ENCODE data around the gene SNRK. TPM values are rescaled to one million over a fixed set of nuclear protein-coding genes. Genes with fewer than 3 reads are reported as not detected.

SNRK gene
- total RNA-seq, 1 experiment from 2014 or later = 53.3 TPM

- H3K4me1 ChIP-seq (ENCODE audit: insufficient read depth, low read length) = 0 out of 2 replicates have a peak, but pooled peaks cover 7% of the 10 kb centered on the region
- H3K79me2 ChIP-seq (ENCODE audit: low read length) = no peaks in the 10 kb centered on the region
- no peaks in the 10 kb centered on the region for H3K27me3 ChIP-seq (ENCODE audit: low read length)
- ChIA-PET POLR2A (ENCODE audit: unreplicated experiment) (no interaction called here), CTCF (no interaction called here)
- no peak overlapping the region for H3K9ac ChIP-seq (ENCODE audit: low read length)
- H3K4me2 ChIP-seq (ENCODE audit: low read length) = no peak overlapping the region
- TF ChIP-seq, protein P1, sequence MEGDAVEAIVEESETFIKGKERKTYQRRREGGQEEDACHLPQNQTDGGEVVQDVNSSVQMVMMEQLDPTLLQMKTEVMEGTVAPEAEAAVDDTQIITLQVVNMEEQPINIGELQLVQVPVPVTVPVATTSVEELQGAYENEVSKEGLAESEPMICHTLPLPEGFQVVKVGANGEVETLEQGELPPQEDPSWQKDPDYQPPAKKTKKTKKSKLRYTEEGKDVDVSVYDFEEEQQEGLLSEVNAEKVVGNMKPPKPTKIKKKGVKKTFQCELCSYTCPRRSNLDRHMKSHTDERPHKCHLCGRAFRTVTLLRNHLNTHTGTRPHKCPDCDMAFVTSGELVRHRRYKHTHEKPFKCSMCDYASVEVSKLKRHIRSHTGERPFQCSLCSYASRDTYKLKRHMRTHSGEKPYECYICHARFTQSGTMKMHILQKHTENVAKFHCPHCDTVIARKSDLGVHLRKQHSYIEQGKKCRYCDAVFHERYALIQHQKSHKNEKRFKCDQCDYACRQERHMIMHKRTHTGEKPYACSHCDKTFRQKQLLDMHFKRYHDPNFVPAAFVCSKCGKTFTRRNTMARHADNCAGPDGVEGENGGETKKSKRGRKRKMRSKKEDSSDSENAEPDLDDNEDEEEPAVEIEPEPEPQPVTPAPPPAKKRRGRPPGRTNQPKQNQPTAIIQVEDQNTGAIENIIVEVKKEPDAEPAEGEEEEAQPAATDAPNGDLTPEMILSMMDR (conservative IDR thresholded peaks at IDR 0.05; ENCODE audit: low read depth, low read length) = no peak
- no peak for TF ChIP-seq EZH2phosphoT487 (IDR thresholded peaks at IDR 0.05; ENCODE audit: borderline replicate concordance, low read length)
- no peak for TF ChIP-seq EZH2 (IDR thresholded peaks at IDR 0.05; ENCODE audit: low read length, unreplicated experiment)
- H3K27ac ChIP-seq (ENCODE audit: low read length) = no peak overlapping the region
- H3K4me3 ChIP-seq (ENCODE audit: low read length) = no peak overlapping the region
- ATAC-seq (no peak), DNase-seq (no peak)
- H3K9me3 ChIP-seq (ENCODE audit: low read length) = no peaks in the 10 kb centered on the region
- H3K9me2 ChIP-seq (replicated peaks; ENCODE audit: low read length) = no peaks in the 10 kb centered on the region
- no peaks in the 10 kb centered on the region for H3K36me3 ChIP-seq (ENCODE audit: low read depth, low read length)
- no peaks in the 10 kb centered on the region for H3F3A ChIP-seq (ENCODE audit: low read length, unreplicated experiment)
- no peak overlapping the region for H2AFZ ChIP-seq (ENCODE audit: low read length)
- BruUV-seq (replicated peaks) = no TSS peak
- intact Hi-C loops (cut with micrococcal nuclease) = no loop called here
- no peaks in the 10 kb centered on the region for H4K20me1 ChIP-seq (ENCODE audit: low read length)
Measured at GRCh38 chr3:43279532-43279931, 6.8 kb upstream of the SNRK start.

GRCh38 chr3:43281020-43281419 is 5.3 kb upstream of the SNRK start:
- peaks cover 11% of the 10 kb centered on the region for H3K4me1 ChIP-seq (ENCODE audit: insufficient read depth, low read length)
- CTCF ChIA-PET = no interaction called here

GRCh38 chr3:43284171-43284570 is 2.2 kb upstream of the SNRK start:
- no peak overlapping the region for H3K4me2 ChIP-seq (ENCODE audit: low read length)
- ChIA-PET CTCF (no interaction called here), POLR2A (ENCODE audit: unreplicated experiment) (no interaction called here)
- H3K36me3 ChIP-seq (ENCODE audit: low read depth, low read length) = no peaks in the 10 kb centered on the region
- intact Hi-C loops (cut with micrococcal nuclease) = no loop called here
- BruUV-seq (replicated peaks) = no TSS peak
- TF ChIP-seq EZH2 (IDR thresholded peaks at IDR 0.05; ENCODE audit: low read length, unreplicated experiment) (no peak), EZH2phosphoT487 (IDR thresholded peaks at IDR 0.05; ENCODE audit: borderline replicate concordance, low read length) (no peak)
- TF ChIP-seq, protein P1 (conservative IDR thresholded peaks at IDR 0.05; ENCODE audit: low read depth, low read length) = no peak
- no peaks in the 10 kb centered on the region for H3K9me2 ChIP-seq (replicated peaks; ENCODE audit: low read length)
- H3K27ac ChIP-seq (ENCODE audit: low read length) = no peak overlapping the region
- H4K20me1 ChIP-seq (ENCODE audit: low read length) = peaks cover 22% of the 10 kb centered on the region
- H3F3A ChIP-seq (ENCODE audit: low read length, unreplicated experiment) = no peaks in the 10 kb centered on the region
- H3K27me3 ChIP-seq (ENCODE audit: low read length) = no peaks in the 10 kb centered on the region
- H3K9ac ChIP-seq (ENCODE audit: low read length) = no peak overlapping the region
- peaks cover 24% of the 10 kb centered on the region for H3K79me2 ChIP-seq (ENCODE audit: low read length)
- no peak overlapping the region for H2AFZ ChIP-seq (ENCODE audit: low read length)
- DNase-seq = no peak
- no peak overlapping the region for H3K4me3 ChIP-seq (ENCODE audit: low read length)
- no peak for ATAC-seq
- H3K9me3 ChIP-seq (ENCODE audit: low read length) = no peaks in the 10 kb centered on the region
- H3K4me1 ChIP-seq (ENCODE audit: insufficient read depth, low read length) = peaks cover 17% of the 10 kb centered on the region

More at GRCh38 chr3:43281020-43281419, 5.3 kb upstream of the SNRK start:
- no peak overlapping the region for H3K9ac ChIP-seq (ENCODE audit: low read length)
- H3K79me2 ChIP-seq (ENCODE audit: low read length) = no peaks in the 10 kb centered on the region
- H3K9me2 ChIP-seq (replicated peaks; ENCODE audit: low read length) = no peaks in the 10 kb centered on the region
- DNase-seq (no peak), ATAC-seq (no peak)
- BruUV-seq (replicated peaks) = no TSS peak
- H3K27ac ChIP-seq (ENCODE audit: low read length) = no peak overlapping the region
- H3K36me3 ChIP-seq (ENCODE audit: low read depth, low read length) = no peaks in the 10 kb centered on the region
- no peaks in the 10 kb centered on the region for H3F3A ChIP-seq (ENCODE audit: low read length, unreplicated experiment)
- POLR2A ChIA-PET (ENCODE audit: unreplicated experiment) = no interaction called here
- no peak overlapping the region for H2AFZ ChIP-seq (ENCODE audit: low read length)
- TF ChIP-seq, protein P1 (conservative IDR thresholded peaks at IDR 0.05; ENCODE audit: low read depth, low read length) = no peak
- TF ChIP-seq EZH2 (IDR thresholded peaks at IDR 0.05; ENCODE audit: low read length, unreplicated experiment) (no peak), EZH2phosphoT487 (IDR thresholded peaks at IDR 0.05; ENCODE audit: borderline replicate concordance, low read length) (no peak)
- no peaks in the 10 kb centered on the region for H4K20me1 ChIP-seq (ENCODE audit: low read length)
- no peaks in the 10 kb centered on the region for H3K9me3 ChIP-seq (ENCODE audit: low read length)
- intact Hi-C loops (cut with micrococcal nuclease) = no loop called here
- no peaks in the 10 kb centered on the region for H3K27me3 ChIP-seq (ENCODE audit: low read length)
- H3K4me2 ChIP-seq (ENCODE audit: low read length) = no peak overlapping the region
- H3K4me3 ChIP-seq (ENCODE audit: low read length) = no peak overlapping the region
